HepG2 (cell line): Measurements from ENCODE around the gene SLC19A1. TPM values are rescaled to one million over a fixed set of nuclear protein-coding genes. Genes with fewer than 3 reads are reported as not detected.

Source experiments
- HES4 ChIP-seq: sonication (generic); formaldehyde crosslinking; IDR thresholded peaks from 2 replicates; pipeline ENCODE4 v1.9.0; 2021; ENCODE audit warnings: mild to moderate bottlenecking, missing genetic modification reagents, borderline replicate concordance
- HNF4A ChIP-seq: sonication (generic); formaldehyde crosslinking; IDR thresholded peaks from 2 replicates; pipeline ENCODE4 v1.4.0; 2020; ENCODE audit warnings: missing genetic modification reagents
- IKZF4 ChIP-seq: sonication (generic); formaldehyde crosslinking; IDR thresholded peaks from 2 replicates; pipeline ENCODE4 v1.5.1; 2020; ENCODE audit warnings: borderline replicate concordance, mild to moderate bottlenecking, low read depth, missing genetic modification reagents; ENCODE audit errors: not compliant biosample characterization
- MIER3 ChIP-seq: IDR thresholded peaks from 2 replicates; pipeline ENCODE4 v1.6.1; 2016; ENCODE audit warnings: missing compliant biosample characterization, borderline replicate concordance
- SMAD1 ChIP-seq: sonication (generic); formaldehyde crosslinking; IDR thresholded peaks from 2 replicates; pipeline ENCODE4 v1.4.0; 2020; ENCODE audit warnings: missing genetic modification reagents, low read depth, mild to moderate bottlenecking, borderline replicate concordance
- YEATS2 ChIP-seq: sonication (generic); formaldehyde crosslinking; IDR thresholded peaks from 2 replicates; pipeline ENCODE4 v1.4.0; 2020; ENCODE audit warnings: missing genetic modification reagents, borderline replicate concordance
- ZBTB7A ChIP-seq: sonication (generic); formaldehyde crosslinking; IDR thresholded peaks from 2 replicates; pipeline ENCODE4 v1.8.0; 2022; ENCODE audit warnings: mild to moderate bottlenecking, missing genetic modification reagents
- ZNF33B ChIP-seq: sonication (generic); formaldehyde crosslinking; IDR thresholded peaks from 2 replicates; pipeline ENCODE4 v1.5.1; 2020; ENCODE audit warnings: mild to moderate bottlenecking, missing genetic modification reagents
- ZNF512B ChIP-seq: sonication (generic); formaldehyde crosslinking; IDR thresholded peaks from 2 replicates; pipeline ENCODE4 v1.5.1; 2020; ENCODE audit warnings: missing genetic modification reagents, mild to moderate bottlenecking, borderline replicate concordance
- ZNF567 ChIP-seq: sonication (generic); formaldehyde crosslinking; IDR thresholded peaks from 2 replicates; pipeline ENCODE4 v1.8.1; 2023; ENCODE audit warnings: mild to moderate bottlenecking, missing genetic modification reagents, borderline replicate concordance
- ZNF652 ChIP-seq: IDR thresholded peaks from 2 replicates; pipeline ENCODE4 v1.6.1; 2016; ENCODE audit warnings: low read depth, borderline replicate concordance
- ZNF703 ChIP-seq: sonication (generic); formaldehyde crosslinking; IDR thresholded peaks from 2 replicates; pipeline ENCODE4 v1.5.1; 2020; ENCODE audit warnings: missing genetic modification reagents, mild to moderate bottlenecking, moderate library complexity, borderline replicate concordance
- ZNF770 ChIP-seq: sonication (generic); formaldehyde crosslinking; IDR thresholded peaks from 2 replicates; pipeline ENCODE4 v1.5.0; 2020; ENCODE audit warnings: mild to moderate bottlenecking, missing genetic modification reagents
- polyA plus RNA-seq, 8 experiments: library from polyadenylated mRNA; depleted of rRNA in 3 of 8; stranded (reverse) in 7 of 8; unstranded in 1 of 8; fragments of >200 nt; fragmentation: Illumina TruSeq in 4 of 8; extraction: Trizol in 4 of 8; gene quantifications; 2 replicates each; pipeline versions ENCODE4 v1.2.1 to v1.2.3, GENCODE V29; 2011 to 2016; ENCODE audit warnings: low read depth in 4 of 8, missing spikeins in 1 of 8, mixed read lengths in 1 of 8; ENCODE audit not compliant: insufficient read depth in 1 of 8
- total RNA-seq, 5 experiments: library from RNA; depleted of rRNA; stranded (reverse); fragments of >200 nt; fragmentation: Illumina TruSeq; extraction: Trizol; gene quantifications; 2 replicates each; pipeline ENCODE4 v1.2.3, GENCODE V29; 2016; ENCODE audit warnings: low read depth in 1 of 5
- TF ChIP-seq, protein P1 (sequence below): sonication (generic); formaldehyde crosslinking; IDR thresholded peaks from 2 replicates; pipeline ENCODE4 v1.9.0; 2021; ENCODE audit warnings: missing genetic modification reagents, borderline replicate concordance
- TF ChIP-seq, protein P2 (sequence below): sonication (generic); formaldehyde crosslinking; IDR thresholded peaks from 2 replicates; pipeline ENCODE4 v1.9.0; 2021; ENCODE audit warnings: missing genetic modification reagents, borderline replicate concordance
- TF ChIP-seq, protein P3 (sequence below): sonication (generic); formaldehyde crosslinking; conservative IDR thresholded peaks from 2 replicates; pipeline ENCODE4 v1.4.0; 2020; ENCODE audit warnings: missing genetic modification reagents

SLC19A1 gene
- total and polyA plus RNA-seq, 2 of the 13 experiments (the other 11 are each of a cell fraction or from before 2014, with no cell fraction given): 21.8 to 23.0 TPM

GRCh38 chr21:45459171-45460010 is 82.8 kb downstream of the SLC19A1 start (continued):
- no peak for TF ChIP-seq ZNF512B (CRISPR knock-in tag)
- TF ChIP-seq, protein P1, sequence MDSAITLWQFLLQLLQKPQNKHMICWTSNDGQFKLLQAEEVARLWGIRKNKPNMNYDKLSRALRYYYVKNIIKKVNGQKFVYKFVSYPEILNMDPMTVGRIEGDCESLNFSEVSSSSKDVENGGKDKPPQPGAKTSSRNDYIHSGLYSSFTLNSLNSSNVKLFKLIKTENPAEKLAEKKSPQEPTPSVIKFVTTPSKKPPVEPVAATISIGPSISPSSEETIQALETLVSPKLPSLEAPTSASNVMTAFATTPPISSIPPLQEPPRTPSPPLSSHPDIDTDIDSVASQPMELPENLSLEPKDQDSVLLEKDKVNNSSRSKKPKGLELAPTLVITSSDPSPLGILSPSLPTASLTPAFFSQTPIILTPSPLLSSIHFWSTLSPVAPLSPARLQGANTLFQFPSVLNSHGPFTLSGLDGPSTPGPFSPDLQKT (CRISPR knock-in tag): no peak
- TF ChIP-seq HES4: no peak
- TF ChIP-seq YEATS2 (CRISPR knock-in tag): no peak
- TF ChIP-seq ZNF33B: no peak
- TF ChIP-seq, protein P2, sequence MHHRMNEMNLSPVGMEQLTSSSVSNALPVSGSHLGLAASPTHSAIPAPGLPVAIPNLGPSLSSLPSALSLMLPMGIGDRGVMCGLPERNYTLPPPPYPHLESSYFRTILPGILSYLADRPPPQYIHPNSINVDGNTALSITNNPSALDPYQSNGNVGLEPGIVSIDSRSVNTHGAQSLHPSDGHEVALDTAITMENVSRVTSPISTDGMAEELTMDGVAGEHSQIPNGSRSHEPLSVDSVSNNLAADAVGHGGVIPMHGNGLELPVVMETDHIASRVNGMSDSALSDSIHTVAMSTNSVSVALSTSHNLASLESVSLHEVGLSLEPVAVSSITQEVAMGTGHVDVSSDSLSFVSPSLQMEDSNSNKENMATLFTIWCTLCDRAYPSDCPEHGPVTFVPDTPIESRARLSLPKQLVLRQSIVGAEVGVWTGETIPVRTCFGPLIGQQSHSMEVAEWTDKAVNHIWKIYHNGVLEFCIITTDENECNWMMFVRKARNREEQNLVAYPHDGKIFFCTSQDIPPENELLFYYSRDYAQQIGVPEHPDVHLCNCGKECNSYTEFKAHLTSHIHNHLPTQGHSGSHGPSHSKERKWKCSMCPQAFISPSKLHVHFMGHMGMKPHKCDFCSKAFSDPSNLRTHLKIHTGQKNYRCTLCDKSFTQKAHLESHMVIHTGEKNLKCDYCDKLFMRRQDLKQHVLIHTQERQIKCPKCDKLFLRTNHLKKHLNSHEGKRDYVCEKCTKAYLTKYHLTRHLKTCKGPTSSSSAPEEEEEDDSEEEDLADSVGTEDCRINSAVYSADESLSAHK (CRISPR knock-in tag): no peak
- peak; percentile 78 for TF ChIP-seq HNF4A (CRISPR knock-in tag)
- TF ChIP-seq ZNF652 (CRISPR knock-in tag): no peak
- TF ChIP-seq ZNF567 (CRISPR knock-in tag): no peak
- no peak for TF ChIP-seq ZBTB7A (CRISPR knock-in tag)
- TF ChIP-seq, protein P3, sequence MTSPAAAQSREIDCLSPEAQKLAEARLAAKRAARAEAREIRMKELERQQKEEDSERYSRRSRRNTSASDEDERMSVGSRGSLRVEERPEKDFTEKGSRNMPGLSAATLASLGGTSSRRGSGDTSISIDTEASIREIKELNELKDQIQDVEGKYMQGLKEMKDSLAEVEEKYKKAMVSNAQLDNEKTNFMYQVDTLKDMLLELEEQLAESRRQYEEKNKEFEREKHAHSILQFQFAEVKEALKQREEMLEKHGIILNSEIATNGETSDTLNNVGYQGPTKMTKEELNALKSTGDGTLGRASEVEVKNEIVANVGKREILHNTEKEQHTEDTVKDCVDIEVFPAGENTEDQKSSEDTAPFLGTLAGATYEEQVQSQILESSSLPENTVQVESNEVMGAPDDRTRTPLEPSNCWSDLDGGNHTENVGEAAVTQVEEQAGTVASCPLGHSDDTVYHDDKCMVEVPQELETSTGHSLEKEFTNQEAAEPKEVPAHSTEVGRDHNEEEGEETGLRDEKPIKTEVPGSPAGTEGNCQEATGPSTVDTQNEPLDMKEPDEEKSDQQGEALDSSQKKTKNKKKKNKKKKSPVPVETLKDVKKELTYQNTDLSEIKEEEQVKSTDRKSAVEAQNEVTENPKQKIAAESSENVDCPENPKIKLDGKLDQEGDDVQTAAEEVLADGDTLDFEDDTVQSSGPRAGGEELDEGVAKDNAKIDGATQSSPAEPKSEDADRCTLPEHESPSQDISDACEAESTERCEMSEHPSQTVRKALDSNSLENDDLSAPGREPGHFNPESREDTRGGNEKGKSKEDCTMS: no peak
- TF ChIP-seq IKZF4: no peak
- no peak for TF ChIP-seq SMAD1
- no peak for TF ChIP-seq ZNF770 (CRISPR knock-in tag)
- no peak for TF ChIP-seq MIER3
- no peak for TF ChIP-seq ZNF703 (CRISPR knock-in tag)
